GM18517 (cell line): ENCODE data around the gene MOCS2.

Source experiments
- ATAC-seq: cut with Tn5 transposase; IDR thresholded peaks from one replicate; pipeline ENCODE4 v1.9.1; 2021; ENCODE audit warnings: mild to moderate bottlenecking, moderate library complexity; ENCODE audit not compliant: unreplicated experiment

Gene MOCS2

GRCh38 chr5:53055365-53055764, 54.2 kb downstream of the MOCS2 start:
- no peak for ATAC-seq

DNA sequence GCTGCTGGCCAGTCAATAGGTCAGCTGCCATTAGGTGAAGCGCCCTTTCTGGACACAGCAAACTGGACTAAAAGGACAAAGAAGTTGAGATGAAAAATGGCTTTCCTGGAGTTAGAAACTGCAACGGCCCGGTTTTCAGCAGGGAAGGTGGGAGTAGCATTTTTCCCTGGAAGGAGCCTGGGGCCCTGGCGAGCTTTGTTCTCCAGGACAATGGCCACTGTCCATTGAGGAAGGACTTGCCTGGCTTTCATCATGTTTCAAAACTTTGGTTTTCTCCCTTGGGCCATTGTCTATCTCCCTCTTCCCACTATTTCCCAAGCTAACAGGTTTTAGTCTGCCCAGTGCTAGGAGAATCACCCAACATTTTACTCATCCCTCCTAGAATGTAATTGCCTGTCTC, 56.2 kb downstream of the MOCS2 start:
- no peak for ATAC-seq

GRCh38 chr5:53052499-53052898, 57.1 kb downstream of the MOCS2 start:
- ATAC-seq = no peak

GRCh38 chr5:53048248-53048647, 61.3 kb downstream of the MOCS2 start:
- ATAC-seq = no peak
